GM21367 (cell line): ENCODE measurements around the gene GPHN.

Source experiments
- ATAC-seq: cut with Tn5 transposase; IDR thresholded peaks from one replicate; pipeline ENCODE4 v1.9.1; 2021; ENCODE audit not compliant: unreplicated experiment

GPHN gene

DNA sequence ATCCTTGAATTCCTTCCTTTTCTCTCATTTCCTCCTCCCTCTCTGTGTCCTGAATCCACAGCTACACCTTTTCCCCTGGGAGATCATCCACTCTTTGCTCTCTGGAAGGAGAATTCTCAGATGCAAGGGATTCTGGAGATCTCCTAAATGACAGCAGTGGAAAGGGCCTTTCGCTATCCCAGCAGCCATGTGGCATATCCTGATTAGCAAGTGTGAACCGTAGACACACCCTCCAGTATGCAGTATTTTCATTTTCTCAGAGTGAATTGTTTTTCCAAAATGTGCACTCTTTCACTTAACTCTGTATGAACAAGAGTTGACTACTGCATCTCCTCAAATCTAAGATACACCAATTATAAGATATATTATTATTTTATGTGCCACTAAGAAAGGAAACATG lies 687.3 kb downstream of the GPHN start:
- ATAC-seq, result no peak

DNA sequence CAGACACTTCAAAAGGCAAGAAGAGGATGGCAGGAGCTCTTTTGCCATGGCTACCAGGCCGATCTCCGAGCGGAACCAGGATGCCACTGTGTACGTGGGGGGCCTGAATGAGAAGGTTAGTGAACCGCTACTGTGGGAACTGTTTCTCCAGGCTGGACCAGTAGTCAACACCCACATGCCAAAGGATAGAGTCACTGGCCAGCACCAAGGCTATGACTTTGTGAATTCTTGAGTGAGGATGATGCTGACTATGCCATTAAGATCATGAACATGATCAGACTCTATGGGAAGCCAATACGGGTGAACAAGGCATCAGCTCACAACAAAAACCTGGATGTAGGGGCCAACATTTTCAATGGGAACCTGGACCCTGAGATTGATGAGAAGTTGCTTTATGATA lies 691.1 kb downstream of the GPHN start:
- ATAC-seq, result no peak

DNA sequence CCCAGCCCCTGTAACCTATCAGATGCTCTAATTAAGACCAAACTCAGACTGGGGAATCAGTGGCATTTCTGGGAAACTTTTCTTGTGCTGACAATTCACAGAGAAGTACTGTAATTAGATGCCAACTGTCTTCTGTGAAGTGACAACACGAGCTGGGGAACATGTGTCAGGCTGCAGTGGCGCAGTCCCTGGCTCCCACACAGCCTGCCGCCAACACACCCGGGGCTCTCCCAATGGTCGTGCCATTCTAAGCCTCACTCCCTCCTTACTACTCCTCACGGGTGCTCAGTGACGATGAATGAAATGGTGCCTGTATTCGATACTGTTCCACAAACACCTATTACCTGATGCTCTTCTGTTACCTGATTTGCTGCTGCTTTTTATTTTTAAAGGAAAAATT lies 699.9 kb downstream of the GPHN start:
- no peak for ATAC-seq

DNA sequence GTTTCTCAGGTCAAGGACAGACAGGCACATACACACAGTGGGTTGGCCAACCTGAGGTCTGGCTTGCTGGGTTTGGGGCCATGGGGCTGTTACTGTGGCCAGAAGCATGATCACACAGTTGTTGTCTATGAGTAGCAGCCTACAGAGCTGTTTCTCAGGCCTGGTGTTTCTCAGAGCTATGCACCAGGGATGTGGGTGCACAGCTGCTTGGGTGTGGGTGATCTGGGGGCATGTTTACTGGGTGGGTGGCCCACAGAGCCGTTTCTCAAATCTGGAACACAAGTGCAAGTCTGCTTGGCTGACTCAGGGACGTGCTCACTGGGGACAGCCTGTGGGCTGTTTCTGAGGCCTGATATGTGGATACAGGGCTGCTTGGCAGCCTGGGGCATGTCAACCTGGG lies 710.2 kb downstream of the GPHN start:
- no peak for ATAC-seq

DNA sequence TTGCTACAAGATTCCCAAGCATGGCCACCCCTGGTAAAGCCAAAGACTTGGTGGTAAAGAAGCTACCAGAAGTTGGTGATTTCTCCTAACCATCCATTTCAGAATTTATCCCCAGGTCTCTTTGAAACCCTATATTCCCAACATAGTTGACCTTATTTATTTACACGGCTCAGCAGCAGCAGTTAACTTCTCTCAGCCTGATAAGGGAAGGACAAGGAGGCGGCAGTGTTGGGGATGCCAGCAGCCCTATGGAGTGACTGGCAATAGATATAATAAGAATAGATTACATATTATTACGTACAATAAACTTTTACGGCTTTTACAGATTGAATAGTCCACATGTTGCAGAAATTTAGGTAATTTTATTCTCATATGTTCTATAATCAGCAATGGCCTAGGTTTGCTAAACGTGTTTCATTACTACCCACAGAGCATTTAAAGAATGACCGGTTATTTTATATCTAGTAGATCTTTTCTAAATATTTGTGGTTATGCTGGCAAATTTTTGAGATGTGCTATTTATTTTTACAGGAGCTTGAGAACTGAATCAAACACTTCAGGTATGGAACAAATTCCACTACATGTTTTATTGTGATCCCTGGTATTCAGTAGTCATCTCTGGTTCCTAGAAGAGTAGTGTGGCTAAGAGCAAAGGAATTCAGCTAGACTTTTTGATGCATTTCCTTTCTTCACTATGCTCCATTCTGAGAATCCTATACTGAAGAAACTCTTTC lies 713.5 kb downstream of the GPHN start:
- no peak for ATAC-seq

DNA sequence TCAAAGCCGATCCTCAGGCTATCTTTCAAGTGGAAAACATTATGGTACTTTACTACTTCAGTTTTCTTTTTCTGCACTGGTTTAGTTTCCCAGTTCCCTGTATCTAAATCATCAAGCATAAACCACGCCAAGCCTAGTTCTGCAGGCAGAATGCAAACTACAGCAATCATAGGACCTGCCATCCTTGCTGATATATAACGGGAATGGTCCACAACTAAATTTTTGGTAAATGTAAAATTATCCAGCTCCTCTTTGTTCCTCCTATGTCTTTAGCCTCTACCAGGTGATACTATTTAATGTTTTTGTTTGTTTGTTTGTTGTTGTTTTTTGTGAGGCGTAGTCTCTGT lies 714.0 kb downstream of the GPHN start:
- no peak for ATAC-seq

DNA sequence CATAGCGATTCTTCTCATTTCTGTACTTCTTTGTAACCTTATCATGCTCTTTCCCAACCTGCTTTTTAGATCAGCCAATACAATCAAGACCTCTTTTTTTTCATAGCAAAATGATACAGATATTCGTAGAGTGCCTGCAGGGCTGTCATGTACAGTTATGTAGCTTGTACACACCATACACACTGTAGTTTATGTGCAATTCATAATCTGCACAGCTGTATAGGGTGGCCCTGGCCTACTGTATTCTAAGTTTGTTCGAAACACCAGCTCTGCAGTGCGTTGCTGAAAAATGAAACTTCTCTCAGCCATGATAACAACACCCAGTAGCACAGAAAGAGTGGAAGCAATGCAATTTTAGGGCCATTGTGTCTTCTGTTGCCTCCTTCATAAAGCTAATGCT lies 717.6 kb downstream of the GPHN start:
- no peak for ATAC-seq

DNA sequence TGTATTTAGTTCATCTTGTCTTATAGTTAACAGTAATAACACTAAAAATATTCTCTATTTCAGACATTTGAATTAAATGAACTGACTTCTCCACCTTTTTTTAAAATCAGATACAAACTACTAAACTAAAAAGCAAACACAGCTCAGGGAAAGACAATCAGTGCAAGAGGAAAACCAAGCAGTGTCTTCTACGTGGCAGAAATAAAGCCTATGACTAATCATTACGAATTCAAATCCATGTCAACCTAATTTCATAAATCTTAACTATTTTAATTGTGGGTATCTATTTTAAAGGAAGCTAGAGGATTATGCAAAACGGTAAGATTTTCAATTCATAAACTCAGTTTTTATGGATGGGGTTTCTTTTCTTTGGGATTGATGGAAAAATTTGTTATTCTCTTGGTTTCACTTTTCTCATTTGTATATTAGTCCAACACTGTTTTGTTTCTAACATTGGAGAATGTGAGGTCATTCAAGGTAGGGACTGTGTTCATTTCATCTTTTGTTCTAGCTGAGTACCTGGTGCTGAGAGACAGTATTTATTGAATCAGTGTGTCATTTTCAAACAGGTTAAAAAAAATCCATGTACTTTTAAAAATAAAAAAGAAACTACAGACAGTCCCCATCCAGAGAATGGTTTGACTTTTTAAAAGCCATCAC lies 720.5 kb downstream of the GPHN start:
- no peak for ATAC-seq
